B cell (primary cell): ENCODE data around the gene PTPRT. TPM values are rescaled to one million over a fixed set of nuclear protein-coding genes. Genes with fewer than 3 reads are reported as not detected.

Experiments used
- ATAC-seq: fragments of 200-7000 bp; cut with Tn5 transposase; one replicate; pipeline ENCODE4 v1.10.0; 2021; ENCODE audit warnings: low read depth, mild to moderate bottlenecking, moderate number of reproducible peaks, moderate library complexity
- CTCF ChIA-PET: fragments of 350-600 bp; sonication (Branson Sonifier 250); formaldehyde crosslinking; loops from one replicate; lab custom pipeline; 2021; ENCODE audit warnings: antibody characterized with exemption, inconsistent platforms; lab: Charles Lee
- POLR2A ChIA-PET: fragments of 350-600 bp; sonication (Branson Sonifier 250); formaldehyde crosslinking; loops from one replicate; lab custom pipeline; 2021; ENCODE audit warnings: antibody characterized with exemption; lab: Charles Lee
- DNase-seq: peaks from one replicate; pipeline ENCODE4 v3.0.0; 2013
- H2AFZ ChIP-seq: 2 replicates; pipeline ENCODE4 v1.6.1; 2012; ENCODE audit warnings: mild to moderate bottlenecking, low read depth, low read length; ENCODE audit not compliant: insufficient read depth, poor library complexity, severe bottlenecking
- H3K27ac ChIP-seq, 2 donors: 1 replicate in 1 of 2; 2 replicates in 1 of 2; pipeline ENCODE4 v1.5.1; 2012 to 2013; ENCODE audit warnings: low read length in 2 of 2, mild to moderate bottlenecking in 2 of 2, moderate library complexity in 1 of 2
- H3K27me3 ChIP-seq, 4 experiments: fragments of 200-600 bp in 1 of 4; sonication (generic) in 1 of 4; replicated peaks in 1 of 4; 1 replicate in 2 of 4; 2 replicates in 2 of 4; pipeline versions ENCODE4 v1.6.1 to v1.7.0; 2013 to 2016; ENCODE audit warnings: low read length in 3 of 4, mild to moderate bottlenecking in 2 of 4, mixed read lengths in 1 of 4, moderate library complexity in 1 of 4; ENCODE audit not compliant: insufficient read depth in 4 of 4, control insufficient read depth in 3 of 4; ENCODE audit errors: control extremely low read depth in 1 of 4
- H3K36me3 ChIP-seq, 2 experiments: replicated peaks in 1 of 2; 1 replicate in 1 of 2; 2 replicates in 1 of 2; pipeline versions ENCODE4 v1.6.1 to v1.7.1; 2013; ENCODE audit warnings: low read length in 1 of 2; ENCODE audit not compliant: insufficient read depth in 2 of 2, control insufficient read depth in 1 of 2; ENCODE audit errors: control extremely low read depth in 1 of 2, extremely low read depth in 1 of 2
- H3K4me1 ChIP-seq, 2 donors: fragments of 200-600 bp in 1 of 2; sonication (generic) in 1 of 2; 1 replicate in 1 of 2; 2 replicates in 1 of 2; pipeline versions ENCODE4 v1.5.1 to v1.6.1; 2013 to 2017; ENCODE audit warnings: low read length in 2 of 2; ENCODE audit not compliant: control insufficient read depth in 2 of 2, insufficient read depth in 2 of 2
- H3K4me2 ChIP-seq: replicated peaks from 2 replicates; pipeline ENCODE3; 2012; ENCODE audit warnings: mild to moderate bottlenecking, low read depth, low read length; ENCODE audit not compliant: poor library complexity, severe bottlenecking
- H3K4me3 ChIP-seq, 5 experiments: fragments of 200-600 bp in 1 of 5; sonication (generic) in 1 of 5; 1 replicate in 3 of 5; 2 replicates in 2 of 5; pipeline versions ENCODE4 v1.5.1 to v1.7.0; 2011 to 2016; ENCODE audit warnings: low read length in 4 of 5, mild to moderate bottlenecking in 4 of 5, low read depth in 2 of 5, control low read depth in 1 of 5, moderate library complexity in 1 of 5; ENCODE audit not compliant: insufficient read depth in 1 of 5; ENCODE audit errors: control extremely low read depth in 1 of 5, extremely low read depth in 1 of 5
- H3K79me2 ChIP-seq: fragments of 200-600 bp; sonication (generic); one replicate; pipeline ENCODE4 v1.6.0; 2016; ENCODE audit warnings: low read length; ENCODE audit not compliant: control insufficient read depth, insufficient read depth
- H3K9ac ChIP-seq: fragments of 200-600 bp; sonication (generic); 2 replicates; pipeline ENCODE4 v1.6.1; 2017; ENCODE audit warnings: mild to moderate bottlenecking, low read length, moderate library complexity
- H3K9me3 ChIP-seq, 3 donors: one replicate each; pipeline versions ENCODE4 v1.6.1 to v1.7.1; 2013; ENCODE audit warnings: low read length in 2 of 3; ENCODE audit not compliant: control insufficient read depth in 2 of 3, insufficient read depth in 1 of 3; ENCODE audit errors: control extremely low read depth in 1 of 3
- H4K20me1 ChIP-seq: 2 replicates; pipeline ENCODE4 v1.6.0; 2012; ENCODE audit warnings: mild to moderate bottlenecking, low read length; ENCODE audit not compliant: insufficient read depth, control insufficient read depth, poor library complexity, severe bottlenecking
- H3K27ac Mint-ChIP-seq: one replicate; pipeline ENCODE4 v1.8.0; 2021; ENCODE audit warnings: mixed read lengths
- H3K27me3 Mint-ChIP-seq: one replicate; pipeline ENCODE4 v1.8.0; 2021; ENCODE audit warnings: mixed read lengths
- H3K4me1 Mint-ChIP-seq: one replicate; pipeline ENCODE4 v1.8.0; 2021; ENCODE audit warnings: mixed read lengths
- H3K4me3 Mint-ChIP-seq: one replicate; pipeline ENCODE4 v1.8.0; 2021; ENCODE audit warnings: mixed read lengths
- H3K9me3 Mint-ChIP-seq: one replicate; pipeline ENCODE4 v1.8.0; 2022; ENCODE audit warnings: mixed read lengths; ENCODE audit not compliant: insufficient read depth
- CTCF ChIP-seq: fragments of 200-600 bp; IDR thresholded peaks from one replicate; pipeline ENCODE4 v1.8.0; 2022; ENCODE audit warnings: antibody characterized with exemption, mild to moderate bottlenecking
- EZH2 ChIP-seq: IDR thresholded peaks from 2 replicates; pipeline ENCODE4 v1.6.1; 2012; ENCODE audit warnings: borderline replicate concordance, low read depth, mild to moderate bottlenecking, moderate library complexity, low read length; ENCODE audit not compliant: insufficient read depth, poor library complexity, severe bottlenecking
- WGBS: methylation state at CpG from one replicate; pipeline ENCODE4 v1.1.5; 2013; ENCODE audit warnings: missing lambda C conversion rate; ENCODE audit not compliant: insufficient coverage; 5-methylcytosine and 5-hydroxymethylcytosine counted together
- intact Hi-C: fragments of 100-400 bp; cut with micrococcal nuclease; formaldehyde crosslinking; loops from one replicate; pipeline ENCODE4 v1.10.0; 2022
- polyA plus RNA-seq: library from polyadenylated mRNA; depleted of rRNA; stranded (reverse); fragments of >200 nt; gene quantifications from 2 replicates; pipeline ENCODE4 v1.2.3, GENCODE V29; 2012
- total RNA-seq, 2 donors: library from RNA; stranded (reverse); fragments of 120-200 nt in 1 of 2; gene quantifications; 1 replicate in 1 of 2; 2 replicates in 1 of 2; pipeline versions ENCODE4 v1.2.3 to v1.2.4, GENCODE V29; 2013 to 2022

The PTPRT gene
- total and polyA plus RNA-seq, 2 donors (not counting 1 experiment from before 2014, with no cell fraction given): not detected

GRCh38 chr20:43185901-43186300 is 3.8 kb downstream of the PTPRT start:
- CTCF ChIA-PET: interaction anchor here (0.6 kb wide), 1 partner anchor 11 kb away, joined by 3 read pairs; no protein-coding TSS in a partner anchor
- ATAC-seq (no peak), DNase-seq (no peak)
- H4K20me1 ChIP-seq: no peaks in the 10 kb centered on the region
- no peaks in the 10 kb centered on the region for H3K79me2 ChIP-seq
- no peak overlapping the region for H3K27ac ChIP-seq
- intact Hi-C loops: loop anchor here (5.0 kb wide), 1 partner anchor 1449 kb away; no protein-coding TSS in a partner anchor
- no peak overlapping the region for H3K4me3 Mint-ChIP-seq
- no peaks in the 10 kb centered on the region for H3K9me3 ChIP-seq
- H3K4me2 ChIP-seq: no peak overlapping the region
- H3K27me3 ChIP-seq: peaks cover 0 to 22% (median 7%) of the 10 kb centered on the region in 4 experiments
- H3K4me1 Mint-ChIP-seq: peaks cover 5% of the 10 kb centered on the region
- no peak overlapping the region for H3K4me3 ChIP-seq
- no peak for TF ChIP-seq CTCF
- TF ChIP-seq EZH2: no peak
- POLR2A ChIA-PET: no interaction called here
- no peak overlapping the region for H2AFZ ChIP-seq
- no peaks in the 10 kb centered on the region for H3K36me3 ChIP-seq
- 76% methylated on average over 3 of the region's 4 CpGs for WGBS
- H3K9ac ChIP-seq: no peak overlapping the region
- no peaks in the 10 kb centered on the region for H3K9me3 Mint-ChIP-seq
- peaks cover 0 to 3% of the 10 kb centered on the region in 2 donors for H3K4me1 ChIP-seq
- H3K27ac Mint-ChIP-seq: no peak overlapping the region
- H3K27me3 Mint-ChIP-seq: peaks cover 39% of the 10 kb centered on the region

GRCh38 chr20:43183536-43184070 is 6.1 kb downstream of the PTPRT start:
- Histone ChIP-seq H3K9me3 (no peaks in the 10 kb centered on the region), H3K27me3 (peaks cover 0 to 15% (median 3%) of the 10 kb centered on the region in 4 experiments), H3K79me2 (no peaks in the 10 kb centered on the region), H3K9ac (no peak overlapping the region), H3K4me3 (no peak overlapping the region), H3K4me1 (peaks cover 0 to 3% of the 10 kb centered on the region in 2 donors), H3K27ac (no peak overlapping the region), H3K36me3 (no peaks in the 10 kb centered on the region), H3K4me2 (no peak overlapping the region), H2AFZ (no peak overlapping the region), H4K20me1 (no peaks in the 10 kb centered on the region)
- intact Hi-C loops: no loop called here
- ChIA-PET CTCF (interaction anchor here (0.9 kb wide), 1 partner anchor 9 kb away, joined by 3 read pairs; no protein-coding TSS in a partner anchor), POLR2A (no interaction called here)
- ATAC-seq (no peak), DNase-seq (no peak)
- peaks cover 31% of the 10 kb centered on the region for H3K27me3 Mint-ChIP-seq
- H3K9me3 Mint-ChIP-seq: no peaks in the 10 kb centered on the region
- H3K27ac Mint-ChIP-seq: no peak overlapping the region
- H3K4me1 Mint-ChIP-seq: peaks cover 5% of the 10 kb centered on the region
- WGBS: 43% methylated on average over 2 of the region's 5 CpGs
- TF ChIP-seq CTCF (no peak), EZH2 (no peak)
- H3K4me3 Mint-ChIP-seq: no peak overlapping the region
